Activated CD4-positive, alpha-beta T cell treated with anti-CD3 and anti-CD28 coated beads, Interleukin-2, amount 50 U/mL, for 48 hours (primary cell): ENCODE results near the gene PGGHG.
"Not testable (repeated sequence)": the region's sequence is repeated elsewhere in the genome, so short reads cannot be mapped to it uniquely, and the experiment has no call there.

ENCODE experiments used
- DNase-seq, 2 experiments: peaks; one replicate each; pipeline ENCODE4 v3.0.0-alpha.2; 2020

PGGHG gene

GRCh38 chr11:313787-314553, 25.0 kb downstream of the PGGHG start, which contains the start of gene IFITM1:
IFITM1 (plus strand) TSS chr11:314040; CDS start chr11:314171, 131 bp downstream.
- peak; percentile 56 to 65 for DNase-seq

- peak in 1 of 2 experiments; percentile 41 for DNase-seq
These were observed 25.6 kb downstream of the PGGHG start for GRCh38 chr11:314554-314875.

- peak; percentile 33 to 44 for DNase-seq
These were observed 26.1 kb downstream of the PGGHG start for GRCh38 chr11:315051-315481.

DNA sequence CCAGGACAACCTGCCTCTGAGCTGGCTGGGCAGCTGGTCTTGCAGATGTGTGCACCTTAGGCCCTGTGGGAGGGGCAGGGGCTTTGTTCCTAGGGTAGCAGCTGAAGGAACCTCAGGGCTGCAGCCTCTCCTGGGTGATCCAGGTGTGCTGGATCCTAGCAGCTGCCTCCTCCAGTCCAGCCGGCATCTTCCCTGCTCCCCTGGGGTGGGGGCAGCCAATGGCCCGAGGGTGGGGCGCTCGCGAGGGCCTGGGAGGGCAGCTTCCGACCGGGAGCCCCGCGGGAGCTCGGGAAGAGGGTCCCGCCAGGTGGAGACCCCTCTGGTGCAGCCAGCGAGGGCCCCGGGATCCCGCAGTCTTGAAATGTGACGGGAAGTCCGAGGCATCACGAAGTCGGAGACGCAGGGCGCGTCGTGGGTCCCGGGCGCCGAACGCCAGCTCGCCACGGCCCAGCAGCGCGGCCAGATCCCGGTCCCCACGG, 26.6 kb downstream of the PGGHG start:
- peak in 1 of 2 experiments; percentile 40 for DNase-seq

GRCh38 chr11:316031-316701, 27.2 kb downstream of the PGGHG start:
- peak; percentile 34 to 43 for DNase-seq

DNA sequence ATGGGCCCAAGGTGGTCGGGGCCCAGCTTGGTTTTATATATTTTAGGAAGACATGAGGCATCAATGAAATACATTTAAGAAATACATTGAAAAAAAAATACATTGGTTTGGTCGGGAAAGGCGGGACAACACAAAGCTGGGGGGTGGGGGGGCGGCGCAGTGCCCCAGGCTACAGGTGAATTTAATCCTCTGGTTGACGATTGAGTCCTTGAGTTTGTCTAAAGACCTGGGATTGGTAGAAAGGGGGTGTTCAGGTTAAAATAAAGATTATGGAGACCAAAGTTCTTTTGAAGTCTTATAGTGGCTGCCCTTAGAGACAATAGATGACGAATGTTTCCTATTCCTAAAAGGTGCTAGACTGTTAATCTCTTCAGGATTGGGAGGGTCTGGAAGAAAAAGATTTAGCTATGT, 28.0 kb downstream of the PGGHG start:
- no peak for DNase-seq

- DNase-seq: not testable (repeated sequence)
These were observed 28.9 kb downstream of the PGGHG start for GRCh38 chr11:317668-318404.

GRCh38 chr11:318405-319120, 29.6 kb downstream of the PGGHG start:
- DNase-seq: not testable (repeated sequence)

GRCh38 chr11:319121-319887, 30.4 kb downstream of the PGGHG start:
- not testable (repeated sequence) for DNase-seq

DNA sequence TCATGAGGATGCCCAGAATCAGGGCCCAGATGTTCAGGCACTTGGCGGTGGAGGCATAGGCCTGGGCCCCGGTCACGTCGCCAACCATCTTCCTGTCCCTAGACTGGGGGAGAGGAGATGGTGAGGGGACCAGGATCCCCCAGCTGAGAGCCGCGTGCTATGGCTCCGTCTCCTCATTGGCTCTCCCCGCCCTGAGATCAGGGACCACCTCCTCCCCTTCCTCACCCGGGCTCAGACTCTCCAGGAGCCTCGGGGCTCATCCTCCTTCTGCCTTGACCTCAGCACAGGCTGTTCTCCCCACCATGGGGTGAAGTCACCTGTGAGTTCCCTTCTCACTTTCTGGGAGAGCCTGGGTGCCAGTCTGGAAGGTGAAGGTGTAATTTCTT, 31.0 kb downstream of the PGGHG start:
- DNase-seq: not testable (repeated sequence)

- DNase-seq: no peak
These were observed 35.2 kb downstream of the PGGHG start for GRCh38 chr11:324156-324555.

DNA sequence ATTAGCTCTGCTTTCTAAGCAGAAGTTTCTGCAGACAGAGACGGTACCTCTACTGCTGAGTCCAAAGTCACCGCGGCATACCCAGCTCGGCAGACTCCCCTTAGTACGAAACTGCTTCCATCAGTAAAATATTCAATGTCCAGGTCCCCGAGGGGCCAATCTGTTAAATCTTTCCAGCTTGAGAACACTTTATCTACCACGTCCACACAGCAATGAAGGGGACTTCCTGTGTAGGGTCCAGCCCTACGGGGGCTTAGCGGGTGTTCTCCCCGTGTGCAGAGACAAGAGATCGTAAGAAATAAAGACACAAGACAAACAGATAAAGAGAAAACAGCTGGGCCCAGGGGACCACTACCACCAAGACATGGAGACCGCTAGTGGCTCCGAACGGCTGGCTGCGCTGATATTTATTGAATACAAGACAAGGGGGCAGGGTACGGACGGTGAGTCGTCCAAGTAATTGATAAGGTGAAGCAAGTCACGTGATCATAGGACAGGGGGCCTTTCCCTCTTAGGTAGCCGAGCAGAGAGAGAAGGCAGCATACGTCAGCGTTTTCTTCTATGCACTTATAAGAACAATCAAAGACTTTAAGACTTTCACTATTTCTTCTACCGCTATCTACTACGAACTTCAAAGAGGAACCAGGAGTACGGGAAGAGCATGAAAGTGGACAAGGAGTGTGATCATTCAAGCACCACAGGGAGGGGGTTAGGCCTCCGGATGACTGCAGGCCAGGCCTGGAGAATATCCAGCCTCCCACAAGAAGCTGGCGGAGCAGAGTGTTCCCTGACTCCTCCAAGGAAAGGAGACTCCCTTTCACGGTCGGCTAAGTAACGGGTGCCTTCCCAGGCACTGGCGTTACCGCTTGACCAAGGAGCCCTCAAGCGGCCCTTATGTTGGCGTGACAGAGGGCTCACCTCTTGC, 35.9 kb downstream of the PGGHG start:
- not testable (repeated sequence) for DNase-seq

DNA sequence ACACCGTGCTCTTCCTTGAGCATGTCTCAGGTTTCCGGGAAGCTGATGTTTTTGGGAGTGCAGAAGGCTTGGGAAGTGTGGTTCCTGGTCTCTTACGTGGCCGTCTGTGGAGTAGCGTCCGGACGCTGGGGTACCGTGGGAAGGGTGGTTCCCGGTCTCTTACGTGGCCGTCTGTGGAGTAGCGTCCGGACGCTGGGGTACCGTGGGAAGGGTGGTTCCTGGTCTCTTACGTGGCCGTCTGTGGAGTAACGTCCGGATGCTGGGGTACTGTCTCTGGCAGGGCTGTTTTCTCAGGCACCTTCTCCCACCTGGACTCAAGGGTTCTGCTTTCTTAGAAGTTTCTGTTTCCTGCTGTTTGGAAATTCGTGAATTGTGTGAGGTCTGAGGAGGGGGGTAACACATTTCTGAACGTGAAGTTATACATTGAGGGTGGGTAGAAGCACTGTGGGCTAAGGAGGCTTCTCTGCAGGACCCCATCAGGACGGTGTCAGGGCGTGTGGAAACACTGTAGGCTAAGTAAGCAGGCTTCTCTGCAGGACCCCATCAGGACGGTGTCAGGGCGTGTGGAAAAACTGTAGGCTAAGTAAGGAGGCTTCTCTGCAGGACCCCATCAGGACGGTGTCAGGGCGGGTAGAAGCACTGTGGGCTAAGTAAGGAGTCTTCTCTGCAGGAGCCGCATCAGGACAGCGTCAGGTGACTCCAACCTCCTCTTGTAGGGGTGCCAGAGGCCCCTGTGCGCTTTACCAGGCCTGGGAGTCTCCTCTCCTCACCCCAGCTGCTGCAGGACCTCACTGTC, 37.1 kb downstream of the PGGHG start:
- no peak for DNase-seq

DNA sequence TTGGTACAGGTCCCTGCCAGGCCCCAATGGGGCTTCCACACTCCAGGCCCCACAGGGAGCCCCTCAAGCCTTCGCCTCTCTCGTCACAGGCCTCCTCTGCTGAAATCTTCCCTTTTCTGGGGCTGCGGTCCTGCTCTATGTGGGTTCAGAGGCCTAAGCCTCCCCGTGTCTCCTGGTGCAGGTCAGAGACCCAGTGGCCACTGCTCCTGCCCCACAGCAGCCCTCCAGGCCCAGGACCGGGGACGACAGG, 37.6 kb downstream of the PGGHG start:
- no peak for DNase-seq

DNA sequence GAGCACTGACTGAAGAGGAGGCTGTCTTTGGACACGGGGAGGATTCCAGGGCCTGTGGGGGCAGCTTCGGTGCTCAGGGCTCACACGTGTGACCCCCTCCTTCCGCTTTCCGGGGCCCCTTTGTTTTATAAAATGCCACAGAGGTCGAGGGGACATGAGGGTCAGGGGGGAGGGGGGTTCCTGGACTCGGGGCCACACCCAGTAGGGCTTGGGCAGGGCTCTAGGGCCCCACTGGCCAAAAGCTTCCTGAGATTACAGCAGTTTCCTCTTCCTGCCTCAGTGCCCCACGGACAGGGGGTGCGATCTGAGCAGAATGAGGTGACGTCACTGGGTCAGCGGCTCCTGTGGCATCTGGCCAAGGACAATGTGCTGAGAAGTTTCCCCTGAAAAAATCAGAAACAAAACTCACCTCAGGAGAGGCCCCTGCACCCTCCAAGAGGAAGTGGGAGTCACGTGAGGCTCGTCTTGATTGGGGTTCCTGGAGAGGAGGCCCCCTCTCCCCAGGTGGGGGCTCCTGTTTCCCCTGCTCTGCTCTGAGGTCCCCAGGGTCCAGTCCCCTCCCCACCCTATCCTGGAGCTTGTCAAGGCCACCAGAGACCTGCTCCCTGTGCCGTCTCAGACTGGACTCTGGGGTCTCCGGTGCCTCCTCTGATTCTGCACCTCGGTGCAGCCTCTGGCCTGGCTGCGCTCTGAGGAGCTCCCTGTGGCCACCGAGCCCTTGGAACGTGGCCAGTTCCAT, 38.1 kb downstream of the PGGHG start:
- DNase-seq: peak; percentile 74 to 81

DNA sequence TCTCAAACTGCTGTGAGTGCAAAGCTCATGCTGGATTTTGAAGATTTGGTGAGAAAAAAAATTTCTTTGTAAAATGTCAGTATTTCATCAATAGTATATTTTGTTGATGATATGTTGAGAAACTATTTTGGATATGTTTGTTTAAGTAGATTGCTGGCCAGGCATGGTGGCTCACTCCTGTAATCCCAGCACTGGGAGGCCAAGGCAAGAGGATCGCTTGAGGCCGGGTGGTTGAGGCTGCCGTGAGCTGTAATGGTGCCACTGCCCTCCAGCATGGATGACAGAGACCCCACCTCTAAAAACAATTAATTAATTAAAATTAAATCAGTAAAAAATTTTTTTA, 38.6 kb downstream of the PGGHG start:
- DNase-seq: no peak

- DNase-seq: no peak
These were observed 39.1 kb downstream of the PGGHG start for GRCh38 chr11:328012-328411.

DNA sequence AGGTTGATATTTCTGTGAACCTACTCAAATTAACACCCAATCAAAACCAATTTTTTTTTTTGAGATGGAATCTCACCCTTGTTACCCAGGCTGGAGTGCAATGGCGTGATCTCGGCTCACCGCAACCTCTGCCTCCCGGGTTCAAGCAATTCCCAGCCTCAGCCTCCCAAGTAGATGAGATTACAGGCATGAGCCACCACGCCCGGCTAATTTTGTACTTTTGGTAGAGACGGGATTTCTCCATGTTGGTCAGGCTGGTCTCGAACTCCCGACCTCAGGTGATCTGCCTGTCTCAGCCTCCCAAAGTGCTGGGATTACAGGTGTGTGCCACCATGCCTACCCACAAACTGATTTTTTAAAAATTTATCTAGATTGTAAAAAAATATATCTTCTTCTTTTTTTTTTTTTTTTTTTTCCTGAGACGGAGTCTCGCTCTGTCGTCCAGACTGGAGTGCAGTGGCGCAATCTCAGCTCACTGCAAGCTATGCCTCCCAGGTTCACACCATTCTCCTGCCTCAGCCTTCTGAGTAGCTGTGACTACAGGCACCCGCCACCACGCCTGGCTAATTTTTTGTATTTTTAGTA, 39.7 kb downstream of the PGGHG start:
- DNase-seq: not testable (repeated sequence)

- DNase-seq: no peak
These were observed 40.9 kb downstream of the PGGHG start for GRCh38 chr11:329886-330253.
